ENCODE data around the gene TAS2R38. TPM values are rescaled to one million over a fixed set of nuclear protein-coding genes. Genes with fewer than 3 reads are reported as not detected.

TAS2R38 gene
- total RNA-seq, 4 donors from 2014 or later: not detected

- Histone ChIP-seq H3K4me3 (peak within 1 kb of the TSS in 1 of 4 donors; percentile 19), H3K36me3 (no peaks in the 10 kb centered on the region), H3K27ac (no peak within 1 kb of the TSS), H3K4me1 (no peaks in the 10 kb centered on the region), H3K27me3 (no peaks in the 10 kb centered on the region), H3K9me3 (peaks cover 0 to 18% (median 0%) of the 10 kb centered on the region in 4 donors)
- no peak for DNase-seq (ENCODE audit: low spot score in 2 of 2)
- WGBS, 2 donors: 63 to 84% methylated on average over 3 of the region's 3 CpGs
- TF ChIP-seq EP300 (IDR thresholded peaks at IDR 0.05) (no peak), POLR2A (IDR thresholded peaks at IDR 0.05) (no peak)
- TF ChIP-seq, protein P1, sequence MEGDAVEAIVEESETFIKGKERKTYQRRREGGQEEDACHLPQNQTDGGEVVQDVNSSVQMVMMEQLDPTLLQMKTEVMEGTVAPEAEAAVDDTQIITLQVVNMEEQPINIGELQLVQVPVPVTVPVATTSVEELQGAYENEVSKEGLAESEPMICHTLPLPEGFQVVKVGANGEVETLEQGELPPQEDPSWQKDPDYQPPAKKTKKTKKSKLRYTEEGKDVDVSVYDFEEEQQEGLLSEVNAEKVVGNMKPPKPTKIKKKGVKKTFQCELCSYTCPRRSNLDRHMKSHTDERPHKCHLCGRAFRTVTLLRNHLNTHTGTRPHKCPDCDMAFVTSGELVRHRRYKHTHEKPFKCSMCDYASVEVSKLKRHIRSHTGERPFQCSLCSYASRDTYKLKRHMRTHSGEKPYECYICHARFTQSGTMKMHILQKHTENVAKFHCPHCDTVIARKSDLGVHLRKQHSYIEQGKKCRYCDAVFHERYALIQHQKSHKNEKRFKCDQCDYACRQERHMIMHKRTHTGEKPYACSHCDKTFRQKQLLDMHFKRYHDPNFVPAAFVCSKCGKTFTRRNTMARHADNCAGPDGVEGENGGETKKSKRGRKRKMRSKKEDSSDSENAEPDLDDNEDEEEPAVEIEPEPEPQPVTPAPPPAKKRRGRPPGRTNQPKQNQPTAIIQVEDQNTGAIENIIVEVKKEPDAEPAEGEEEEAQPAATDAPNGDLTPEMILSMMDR (IDR thresholded peaks at IDR 0.05): no peak
Measured at GRCh38 chr7:141946796-141947195, 26.8 kb downstream of the TAS2R38 start, which contains the start of gene CLEC5A. CLEC5A (minus strand) TSS chr7:141946974; CDS start chr7:141946292, 682 bp downstream.

DNA sequence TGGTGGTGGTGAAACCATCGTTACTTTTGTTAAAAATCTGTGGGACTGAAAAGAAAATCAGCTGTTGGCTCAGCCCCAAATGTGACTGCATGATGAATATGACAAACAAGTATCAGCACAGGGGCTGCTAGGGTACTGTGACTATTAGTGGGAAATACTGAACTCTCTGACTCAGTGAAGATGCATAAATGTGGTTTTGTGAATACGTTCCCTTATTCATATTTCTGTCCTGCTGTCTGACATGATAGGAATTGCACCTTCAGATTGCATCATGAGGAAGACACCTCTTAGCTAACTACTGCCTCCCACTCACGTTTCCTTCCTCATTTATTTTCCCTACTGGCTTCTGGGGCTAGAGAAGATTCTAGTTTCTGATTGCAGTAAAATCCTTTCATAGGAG, 28.2 kb downstream of the TAS2R38 start:
- Histone ChIP-seq H3K27me3 (no peaks in the 10 kb centered on the region), H3K9me3 (peaks cover 0 to 31% (median 3%) of the 10 kb centered on the region in 4 donors), H3K4me1 (no peaks in the 10 kb centered on the region), H3K27ac (no peak overlapping the region), H3K4me3 (no peak overlapping the region), H3K36me3 (no peaks in the 10 kb centered on the region)
- peak in 1 of 2 donors; percentile 57 for TF ChIP-seq EP300 (IDR thresholded peaks at IDR 0.05)
- TF ChIP-seq, protein P1 (IDR thresholded peaks at IDR 0.05): no peak
- no peak for TF ChIP-seq POLR2A (IDR thresholded peaks at IDR 0.05)
- 59 to 61% methylated on average over 3 of the region's 3 CpGs for WGBS, 2 donors
- no peak for DNase-seq (ENCODE audit: low spot score in 2 of 2)

GRCh38 chr7:141944811-141945210, 28.8 kb downstream of the TAS2R38 start:
- Histone ChIP-seq H3K36me3 (no peaks in the 10 kb centered on the region), H3K4me1 (no peaks in the 10 kb centered on the region), H3K4me3 (no peak overlapping the region), H3K27ac (no peak overlapping the region), H3K27me3 (no peaks in the 10 kb centered on the region), H3K9me3 (peaks cover 0 to 34% (median 3%) of the 10 kb centered on the region in 4 donors)
- no peak for DNase-seq (ENCODE audit: low spot score in 2 of 2)
- WGBS, 2 donors: 74 to 90% methylated on average over 3 of the region's 3 CpGs
- TF ChIP-seq EP300 (IDR thresholded peaks at IDR 0.05) (no peak), POLR2A (IDR thresholded peaks at IDR 0.05) (no peak)
- TF ChIP-seq, protein P1 (IDR thresholded peaks at IDR 0.05): no peak

DNA sequence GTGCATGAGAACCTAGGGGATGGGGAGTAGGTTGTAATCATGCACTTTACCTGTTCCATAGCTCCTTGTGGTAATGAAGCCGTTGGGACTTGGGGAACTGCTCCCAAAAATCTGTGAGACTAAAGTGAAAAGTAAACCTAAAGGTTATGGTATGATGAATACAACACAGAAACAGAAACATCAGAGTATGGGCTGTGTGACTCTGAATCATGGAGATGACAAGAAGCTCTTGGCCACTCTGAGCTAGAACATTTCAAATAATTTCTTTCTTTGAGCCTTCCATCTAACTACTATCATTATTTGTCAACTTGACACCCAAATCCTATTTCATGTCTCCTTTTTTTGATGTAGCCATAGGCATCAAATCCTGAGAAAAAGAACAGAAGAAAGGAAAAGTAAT, 29.7 kb downstream of the TAS2R38 start:
- Histone ChIP-seq H3K9me3 (peaks cover 0 to 44% (median 3%) of the 10 kb centered on the region in 4 donors), H3K4me3 (no peak overlapping the region), H3K36me3 (no peaks in the 10 kb centered on the region), H3K4me1 (no peaks in the 10 kb centered on the region), H3K27me3 (no peaks in the 10 kb centered on the region), H3K27ac (no peak overlapping the region)
- TF ChIP-seq POLR2A (IDR thresholded peaks at IDR 0.05): no peak
- TF ChIP-seq, protein P1 (IDR thresholded peaks at IDR 0.05): no peak
- no peak for TF ChIP-seq EP300 (IDR thresholded peaks at IDR 0.05)
- WGBS, 2 donors: 63 to 76% methylated on average over 1 of the region's 1 CpG
- DNase-seq (ENCODE audit: low spot score in 2 of 2): no peak

DNA sequence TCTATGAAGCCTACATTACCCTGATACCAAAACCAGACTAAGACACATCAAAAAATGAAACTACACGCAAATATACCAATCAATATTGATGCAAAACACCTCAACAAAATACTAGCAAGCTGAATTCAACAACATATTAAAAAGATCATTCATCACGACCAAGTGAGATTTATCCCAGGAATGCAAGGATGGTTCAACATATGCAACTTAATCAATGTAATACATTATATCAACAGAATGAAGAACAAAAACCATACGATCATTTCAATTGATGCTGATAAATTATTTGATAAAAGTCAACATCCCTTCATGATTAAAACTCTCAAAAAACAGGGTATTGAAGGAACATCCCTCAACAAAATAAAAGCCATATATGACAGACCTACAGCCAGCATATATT, 32.5 kb downstream of the TAS2R38 start:
- Histone ChIP-seq H3K4me1 (no peaks in the 10 kb centered on the region), H3K36me3 (no peaks in the 10 kb centered on the region), H3K27me3 (no peaks in the 10 kb centered on the region), H3K27ac (no peak overlapping the region), H3K9me3 (peaks cover 0 to 65% (median 3%) of the 10 kb centered on the region in 4 donors), H3K4me3 (no peak overlapping the region)
- no peak for DNase-seq (ENCODE audit: low spot score in 2 of 2)
- TF ChIP-seq, protein P1 (IDR thresholded peaks at IDR 0.05): no peak
- TF ChIP-seq EP300 (IDR thresholded peaks at IDR 0.05) (no peak), POLR2A (IDR thresholded peaks at IDR 0.05) (no peak)
- WGBS, 2 donors: 88 to 89% methylated on average over 3 of the region's 3 CpGs
